GM10847 (cell line): ENCODE measurements around the gene LRCH1.

Experiments used
- POLR2A ChIP-seq: IDR thresholded peaks from 2 replicates; pipeline ENCODE4 v1.6.1; 2011; ENCODE audit not compliant: insufficient read length; ENCODE audit errors: extremely low read depth

Gene LRCH1

GRCh38 chr13:46624821-46625220 lies 71.9 kb downstream of the LRCH1 start:
- no peak for TF ChIP-seq POLR2A

- no peak for TF ChIP-seq POLR2A
These were observed 74.5 kb downstream of the LRCH1 start for GRCh38 chr13:46627462-46627861.

DNA sequence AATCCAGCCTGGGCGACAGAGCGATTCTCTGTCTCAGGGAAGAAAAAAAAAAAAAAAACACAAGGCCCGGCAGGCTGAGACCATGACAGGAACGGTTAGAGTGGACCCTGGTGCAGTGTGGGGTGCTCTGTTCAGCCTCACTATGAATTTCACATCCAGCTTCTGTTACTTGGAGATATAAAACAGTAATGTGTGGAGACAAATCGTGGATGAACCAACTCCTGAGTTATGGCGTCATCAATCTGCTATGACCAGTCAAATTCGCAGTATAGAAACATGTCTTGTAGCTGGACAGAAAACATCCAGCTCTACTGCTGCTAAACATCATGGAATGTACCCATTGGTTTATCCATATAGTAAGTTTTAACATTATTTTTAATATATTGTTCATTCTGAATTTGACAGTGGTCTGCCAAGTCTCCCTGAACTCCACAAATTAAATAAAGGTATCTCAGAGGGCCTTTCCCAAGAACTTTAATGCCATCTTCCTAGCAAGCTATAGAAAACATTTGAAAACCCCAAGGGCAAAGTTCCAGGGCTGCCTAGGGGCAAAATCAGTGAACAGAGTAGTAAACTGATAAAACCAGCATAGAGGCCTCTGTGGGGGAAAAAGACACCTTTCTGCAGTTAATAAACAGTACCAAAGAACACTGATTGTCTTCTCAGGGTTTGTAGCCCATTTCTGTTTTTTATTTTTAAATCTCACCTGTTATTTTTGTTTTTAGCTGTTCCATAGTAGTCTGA lies 75.8 kb downstream of the LRCH1 start:
- TF ChIP-seq POLR2A = no peak

DNA sequence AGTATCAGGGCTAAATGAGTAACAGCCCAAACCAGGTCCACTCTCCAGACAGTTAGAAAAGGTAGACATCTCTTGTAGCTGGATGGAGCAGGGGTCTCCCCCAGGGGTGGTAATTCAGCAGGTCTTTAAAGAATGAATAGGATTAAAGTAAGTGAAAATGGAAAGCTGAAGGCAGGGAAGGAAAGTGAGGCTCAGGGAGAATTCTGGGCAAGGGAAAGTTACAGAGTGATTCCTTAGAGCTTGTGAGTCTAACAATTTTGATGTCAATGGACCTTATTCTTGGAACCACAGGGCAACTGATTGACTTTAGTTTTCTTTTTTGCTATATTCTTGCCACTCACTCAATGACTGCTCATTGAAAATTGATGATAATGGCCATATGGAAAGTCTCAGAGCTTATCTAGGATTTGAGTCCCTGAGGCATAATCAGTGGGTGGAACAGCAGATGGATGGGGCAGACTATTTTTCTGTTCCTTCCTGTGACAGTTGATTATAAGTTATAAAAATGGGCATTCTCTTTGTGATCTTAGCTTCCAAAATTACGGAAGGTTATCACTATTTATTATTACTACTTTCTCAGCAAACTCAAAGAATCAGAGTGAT lies 76.9 kb downstream of the LRCH1 start:
- TF ChIP-seq POLR2A = no peak

- no peak for TF ChIP-seq POLR2A
These were observed 77.6 kb downstream of the LRCH1 start for GRCh38 chr13:46630431-46631178.

DNA sequence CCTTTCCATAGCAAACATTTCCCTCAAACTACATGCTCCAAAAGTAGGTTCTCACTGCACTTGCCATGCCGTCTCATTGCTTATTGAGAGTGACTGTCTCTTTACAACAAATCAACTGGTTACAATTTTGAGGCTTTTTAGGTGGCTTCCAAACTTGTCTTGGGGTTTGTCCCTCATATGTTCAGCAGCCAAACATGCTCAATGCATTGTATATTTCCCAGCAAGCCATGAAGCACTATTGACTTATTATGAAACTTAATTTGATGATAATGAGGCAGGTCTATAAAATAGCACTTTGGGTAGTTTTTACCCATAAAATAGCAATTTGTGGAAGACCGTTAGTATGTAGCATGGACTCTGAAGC lies 78.2 kb downstream of the LRCH1 start:
- TF ChIP-seq POLR2A = no peak

DNA sequence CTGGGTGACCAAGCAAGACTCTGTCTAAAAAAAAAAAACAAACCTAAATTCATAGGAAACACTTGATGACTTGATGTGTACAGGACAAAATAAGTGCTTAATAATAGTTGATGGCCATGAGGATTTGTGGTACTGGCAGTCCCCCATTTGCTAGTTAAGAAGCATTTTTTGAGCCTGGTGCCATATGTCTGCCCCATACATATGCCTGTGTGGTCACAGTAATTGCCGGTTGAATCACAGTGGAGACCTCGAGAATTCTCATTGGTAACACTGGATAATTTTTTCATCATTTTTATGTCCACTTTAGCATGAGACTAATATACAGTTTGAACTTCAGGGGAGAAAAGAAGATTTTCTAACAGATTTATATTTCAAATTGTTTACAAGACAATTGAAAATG lies 79.2 kb downstream of the LRCH1 start:
- no peak for TF ChIP-seq POLR2A

- TF ChIP-seq POLR2A = no peak
These were observed 80.4 kb downstream of the LRCH1 start for GRCh38 chr13:46633416-46633815.

DNA sequence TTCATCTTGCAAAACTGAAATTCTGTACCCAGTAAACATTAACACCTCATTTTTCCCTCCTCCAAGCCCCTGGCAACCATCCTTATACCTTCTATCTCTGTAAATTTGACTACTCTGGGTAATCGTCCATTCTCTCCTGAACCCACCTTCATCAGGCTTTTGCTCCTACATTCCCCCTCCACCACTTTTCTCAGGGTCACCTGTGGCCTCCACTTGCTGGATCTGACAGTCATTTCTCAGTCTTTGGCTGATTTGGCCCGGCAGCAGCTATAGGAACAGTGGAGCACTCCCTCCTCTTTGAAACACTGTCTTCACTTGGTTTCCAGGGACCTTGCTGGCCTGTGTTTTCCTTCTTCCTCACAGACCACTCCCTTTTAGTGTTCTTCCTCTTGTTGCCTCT lies 83.5 kb downstream of the LRCH1 start:
- no peak for TF ChIP-seq POLR2A

GRCh38 chr13:46637213-46637612 lies 84.2 kb downstream of the LRCH1 start:
- TF ChIP-seq POLR2A = no peak

DNA sequence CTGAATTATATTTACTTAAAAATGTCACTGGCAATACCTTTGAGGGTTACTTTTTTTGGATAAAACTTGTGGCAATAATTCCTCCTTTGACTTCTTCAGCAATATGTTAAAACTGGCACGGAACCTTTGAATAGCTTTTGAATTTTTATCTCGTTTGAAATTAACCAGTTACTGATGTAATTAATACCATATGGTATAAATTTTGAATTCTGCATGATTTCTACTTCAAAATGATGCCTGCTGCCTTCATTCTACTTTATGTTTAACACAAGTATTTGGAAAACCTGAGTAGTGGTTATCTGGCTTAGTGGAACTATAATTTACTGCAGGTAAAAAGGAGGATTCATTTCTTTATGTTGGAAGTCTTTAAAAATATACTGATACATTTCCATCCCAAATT lies 85.3 kb downstream of the LRCH1 start:
- TF ChIP-seq POLR2A = no peak

DNA sequence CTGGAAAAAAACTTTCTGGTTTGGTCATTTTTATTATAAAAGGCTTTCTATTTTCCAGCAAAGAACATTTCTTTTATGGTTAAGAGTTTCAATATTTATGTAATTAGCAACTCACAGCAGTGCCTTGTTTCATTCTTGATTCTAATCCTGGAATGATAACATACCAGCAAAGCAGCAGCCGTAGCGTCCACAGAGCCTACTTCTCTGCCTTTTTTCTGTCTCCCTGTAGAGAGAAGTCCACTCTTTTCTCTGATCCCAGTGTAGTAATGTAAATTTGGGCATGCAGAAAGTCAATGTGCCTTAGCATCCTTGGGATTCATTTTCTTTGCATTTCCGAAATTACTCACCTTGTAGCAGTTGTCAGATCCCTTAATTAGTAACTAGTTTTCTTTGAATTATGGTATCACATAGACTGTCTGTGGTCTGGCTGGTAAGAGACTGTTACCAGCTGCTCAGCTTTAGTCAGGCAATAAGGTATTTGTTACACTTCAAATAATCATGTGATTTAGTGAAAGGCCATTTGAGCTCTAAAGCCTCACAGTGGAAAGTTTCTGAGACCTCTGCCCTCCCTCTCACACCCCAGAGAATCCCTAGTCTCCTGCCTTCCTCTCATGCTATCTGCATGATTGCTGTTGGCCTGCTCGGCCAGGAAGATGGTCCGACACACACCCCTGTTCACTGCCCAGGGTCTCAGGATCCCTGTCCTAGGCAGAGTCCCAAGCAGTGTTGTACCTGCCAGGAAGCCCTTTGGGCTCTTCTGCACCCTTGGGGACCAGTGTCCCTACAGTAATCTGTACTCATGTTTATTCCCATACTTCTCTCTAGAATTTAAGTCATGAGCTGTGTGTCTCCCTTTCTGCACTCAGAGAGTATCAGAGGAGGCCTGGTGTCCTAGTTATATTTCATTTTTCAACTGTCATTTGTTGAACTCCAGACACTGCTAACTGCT lies 86.3 kb downstream of the LRCH1 start:
- TF ChIP-seq POLR2A = no peak

GRCh38 chr13:46640843-46641242 lies 87.9 kb downstream of the LRCH1 start:
- TF ChIP-seq POLR2A = no peak

GRCh38 chr13:46641274-46642081 lies 88.5 kb downstream of the LRCH1 start:
- TF ChIP-seq POLR2A = no peak
